Measurements from ENCODE around the gene OR8J3.
"Not testable (repeated sequence)": the region's sequence is repeated elsewhere in the genome, so short reads cannot be mapped to it uniquely, and the experiment has no call there.

Gene OR8J3

GRCh38 chr11:56140151-56140661 is at the start of gene OR8J3:
OR8J3 (minus strand) TSS chr11:56140201; CDS start chr11:56137718, 2,483 bp downstream.
- no peak for DNase-seq

GRCh38 chr11:56188602-56189001 is 48.6 kb upstream of the OR8J3 start:
- DNase-seq, result no peak

GRCh38 chr11:56183459-56183858 is 43.5 kb upstream of the OR8J3 start:
- no peak for DNase-seq

- no peak for DNase-seq
Observed at GRCh38 chr11:56176318-56176717, 36.3 kb upstream of the OR8J3 start, which contains the start of gene OR5J2. OR5J2 (plus strand) TSS chr11:56176618; CDS start chr11:56176618, 0 bp downstream.

GRCh38 chr11:56172256-56172830 is 32.3 kb upstream of the OR8J3 start:
- DNase-seq, result no peak

GRCh38 chr11:56163804-56164203 is 23.8 kb upstream of the OR8J3 start:
- no peak for DNase-seq

- no peak for DNase-seq
Observed at GRCh38 chr11:56160217-56160616, 20.2 kb upstream of the OR8J3 start, which contains the start of gene OR8K5. OR8K5 (minus strand) TSS chr11:56160317; CDS start chr11:56160317, 0 bp downstream.

- DNase-seq, result no peak
Observed at GRCh38 chr11:56152333-56152732, 12.3 kb upstream of the OR8J3 start.

- DNase-seq, result no peak
Observed at GRCh38 chr11:56151376-56151775, 11.4 kb upstream of the OR8J3 start.

GRCh38 chr11:56143681-56144080 is 3.7 kb upstream of the OR8J3 start:
- DNase-seq, result not testable (repeated sequence)

- no peak for DNase-seq
Observed at GRCh38 chr11:56122073-56122472, 17.9 kb downstream of the OR8J3 start, which contains the start of gene OR8H3. OR8H3 (plus strand) TSS chr11:56122373; CDS start chr11:56122373, 0 bp downstream.

- DNase-seq, result no peak
Observed at GRCh38 chr11:56103210-56103737, 36.7 kb downstream of the OR8J3 start, which contains the start of gene OR8H2. OR8H2 (plus strand) TSS chr11:56103687; CDS start chr11:56105043, 1,356 bp downstream.

GRCh38 chr11:56093008-56093407 is 47.0 kb downstream of the OR8J3 start, which contains the start of gene OR8I2:
OR8I2 (plus strand) TSS chr11:56093308; CDS start chr11:56093308, 0 bp downstream.
- DNase-seq, result no peak

- no peak for DNase-seq
Observed at GRCh38 chr11:56089697-56090096, 50.3 kb downstream of the OR8J3 start.

All from T1000 (cell line).